Small intestine (tissue), 7 donors: ENCODE data around the gene LONRF2. TPM values are rescaled to one million over a fixed set of nuclear protein-coding genes. Genes with fewer than 3 reads are reported as not detected.
"Not testable (repeated sequence)": the region's sequence is repeated elsewhere in the genome, so short reads cannot be mapped to it uniquely, and the experiment has no call there.

Experiments
- DNase-seq, 2 donors: peaks; one replicate each; pipeline versions ENCODE4 v3.0.0 to v3.0.0-alpha.2; 2013
- FAIRE-seq: peaks from 2 replicates; lab custom pipeline; 2012; peaks lifted over from hg19 to GRCh38; lab: Jason Lieb, UNC
- H3K27ac ChIP-seq, 3 donors: one replicate each; pipeline ENCODE4 v1.5.1; 2013; ENCODE audit warnings: low read length in 2 of 3, mild to moderate bottlenecking in 2 of 3, control low read depth in 1 of 3, inconsistent platforms in 1 of 3, low read depth in 1 of 3, moderate library complexity in 1 of 3
- H3K27me3 ChIP-seq, 3 donors: one replicate each; pipeline ENCODE4 v1.6.1; 2013; ENCODE audit warnings: low read length in 3 of 3, inconsistent platforms in 1 of 3; ENCODE audit not compliant: control insufficient read depth in 3 of 3, insufficient read depth in 3 of 3
- H3K36me3 ChIP-seq, 3 donors: one replicate each; pipeline ENCODE4 v1.6.1; 2013; ENCODE audit warnings: low read length in 3 of 3, inconsistent platforms in 1 of 3, low read depth in 1 of 3, mild to moderate bottlenecking in 1 of 3, moderate library complexity in 1 of 3; ENCODE audit not compliant: control insufficient read depth in 3 of 3, insufficient read depth in 2 of 3
- H3K4me1 ChIP-seq, 3 donors: one replicate each; pipeline ENCODE4 v1.6.1; 2013; ENCODE audit warnings: low read length in 2 of 3, inconsistent platforms in 1 of 3, low read depth in 1 of 3, mild to moderate bottlenecking in 1 of 3, moderate library complexity in 1 of 3; ENCODE audit not compliant: control insufficient read depth in 3 of 3, insufficient read depth in 2 of 3
- H3K4me3 ChIP-seq, 3 donors: one replicate each; pipeline ENCODE4 v1.5.1; 2013; ENCODE audit warnings: low read length in 3 of 3, control low read depth in 1 of 3, inconsistent platforms in 1 of 3, low read depth in 1 of 3, mild to moderate bottlenecking in 1 of 3, moderate library complexity in 1 of 3
- H3K9me3 ChIP-seq, 2 donors: one replicate each; pipeline ENCODE4 v1.6.1; 2013; ENCODE audit warnings: low read depth in 1 of 2, low read length in 1 of 2; ENCODE audit not compliant: control insufficient read depth in 2 of 2, insufficient read depth in 1 of 2
- WGBS, 3 donors: extraction: QIAGEN DNeasy Blood & Tissue Kit; methylation state at CpG; one replicate each; pipeline ENCODE4 v1.1.7; 2013; 5-methylcytosine and 5-hydroxymethylcytosine counted together
- polyA plus RNA-seq, 4 donors: library from polyadenylated mRNA; stranded (reverse) in 3 of 4; unstranded in 1 of 4; fragments of 200-250 nt in 3 of 4; fragments of 120-200 nt in 1 of 4; gene quantifications; one replicate each; pipeline versions ENCODE4 v1.2.1 to v1.2.3, GENCODE V29; 2013
- donor health status: healthy with polysubstance abuse.
- donor health status: control.
- donor health status: control.
- donor health status: Bipolar disorder and iron deficiency.
- donor health status: healthy.

Gene LONRF2
- polyA plus RNA-seq, 4 donors, result under 0.01 to 1.5 (median 0.43) TPM; not detected in 1

DNA sequence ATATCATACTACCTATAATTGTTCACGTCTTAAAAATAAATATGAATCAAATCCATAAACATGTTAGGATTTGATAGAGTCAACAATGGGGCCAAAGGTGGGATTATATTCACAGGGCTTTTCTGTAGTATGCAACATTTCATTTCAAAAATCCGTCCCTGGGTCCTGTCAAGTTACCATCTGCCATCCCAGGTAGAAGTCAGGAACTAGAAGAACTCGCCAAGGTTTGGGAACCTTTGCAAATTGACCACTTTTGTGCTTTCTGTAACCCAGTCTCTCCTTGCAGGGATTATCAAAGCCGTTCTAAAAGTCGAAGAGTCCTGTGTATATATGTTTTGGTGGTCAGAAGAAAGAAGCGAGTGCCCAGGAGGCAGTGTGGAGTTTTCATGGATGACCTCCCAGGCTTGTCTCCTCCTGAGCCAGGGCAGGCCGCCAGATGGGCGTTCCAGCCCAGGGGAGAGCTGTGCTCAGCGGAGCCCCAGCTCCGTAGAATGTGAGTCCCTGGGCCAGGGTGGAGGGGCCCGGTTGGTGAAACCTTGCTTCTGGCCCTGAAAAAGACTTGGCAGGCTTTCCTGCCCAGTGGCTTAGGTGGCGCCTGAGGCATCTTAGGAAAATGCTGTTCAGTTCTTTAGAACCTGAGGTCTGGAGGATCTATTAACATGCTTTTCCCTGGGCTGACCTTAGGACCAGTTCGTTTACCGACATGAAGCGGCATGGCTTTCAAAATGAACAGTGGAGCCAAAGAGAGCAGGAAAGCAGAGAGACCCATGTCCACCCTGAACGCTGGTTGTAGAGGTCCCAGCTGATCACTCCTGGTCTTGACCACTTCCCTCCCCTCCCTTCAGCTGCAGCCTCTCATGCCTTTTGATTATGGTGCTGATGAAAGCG, 69.2 kb downstream of the LONRF2 start:
- Histone ChIP-seq H3K9me3 (no peaks in the 10 kb centered on the region), H3K36me3 (no peaks in the 10 kb centered on the region), H3K4me3 (no peak overlapping the region), H3K4me1 (no peaks in the 10 kb centered on the region), H3K27ac (no peak overlapping the region), H3K27me3 (no peaks in the 10 kb centered on the region)
- DNase-seq, result no peak
- whole genome bisulfite sequencing, 3 donors, result 78 to 86% (median 83%) methylated on average over 17 of the region's 17 CpGs
- no peak for FAIRE-seq

DNA sequence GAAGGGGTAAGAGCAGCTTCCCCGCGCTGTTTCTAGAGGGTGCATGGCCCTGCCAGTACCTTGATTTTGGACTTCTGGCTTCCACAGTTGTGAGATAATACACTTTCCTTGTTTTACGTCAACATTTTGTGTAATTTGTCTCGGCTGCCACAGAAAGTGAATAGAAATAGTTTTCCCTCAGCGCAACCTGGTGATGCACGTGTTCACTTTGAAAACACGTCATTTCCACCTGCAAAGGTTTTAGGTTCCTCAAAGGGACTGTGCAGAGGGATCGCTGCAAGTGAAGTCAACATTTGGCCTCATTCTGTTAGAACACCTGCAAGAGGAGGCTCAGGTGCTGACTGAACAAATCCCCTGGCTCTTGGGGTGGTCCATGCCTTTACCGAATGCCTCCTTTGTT, 71.7 kb downstream of the LONRF2 start:
- 87 to 94% (median 88%) methylated on average over 9 of the region's 9 CpGs for WGBS, 3 donors
- Histone ChIP-seq H3K9me3 (no peaks in the 10 kb centered on the region), H3K4me1 (no peaks in the 10 kb centered on the region), H3K4me3 (no peak overlapping the region), H3K36me3 (no peaks in the 10 kb centered on the region), H3K27me3 (peaks cover 0 to 1% (median 0%) of the 10 kb centered on the region in 3 donors), H3K27ac (no peak overlapping the region)
- FAIRE-seq (no peak), DNase-seq (no peak)

DNA sequence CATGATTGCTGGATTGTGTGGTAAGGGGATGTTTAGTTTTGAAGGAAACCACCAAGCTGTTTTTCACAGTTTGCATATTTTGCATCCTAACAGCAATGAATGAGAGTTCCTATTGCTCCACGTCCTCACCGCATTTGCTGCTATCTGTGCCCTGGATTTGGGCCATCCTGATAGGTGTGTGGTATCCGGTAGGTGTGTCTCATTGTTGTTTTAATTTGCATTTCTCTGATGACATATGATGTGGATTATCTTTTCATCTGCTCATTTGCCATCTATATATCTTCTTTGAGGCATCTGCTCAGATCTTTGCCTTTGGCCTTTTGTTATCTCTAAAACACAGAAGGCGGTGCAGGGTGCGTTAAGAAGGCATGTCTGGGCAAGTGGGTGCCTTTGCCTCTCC, 73.3 kb downstream of the LONRF2 start:
- Histone ChIP-seq H3K9me3 (no peaks in the 10 kb centered on the region), H3K27ac (no peak overlapping the region), H3K36me3 (no peaks in the 10 kb centered on the region), H3K4me1 (no peaks in the 10 kb centered on the region), H3K27me3 (peaks cover 0 to 1% (median 0%) of the 10 kb centered on the region in 3 donors), H3K4me3 (no peak overlapping the region)
- FAIRE-seq, result no peak
- no peak for DNase-seq
- 49 to 78% (median 70%) methylated on average over 5 of the region's 5 CpGs for WGBS, 3 donors

DNA sequence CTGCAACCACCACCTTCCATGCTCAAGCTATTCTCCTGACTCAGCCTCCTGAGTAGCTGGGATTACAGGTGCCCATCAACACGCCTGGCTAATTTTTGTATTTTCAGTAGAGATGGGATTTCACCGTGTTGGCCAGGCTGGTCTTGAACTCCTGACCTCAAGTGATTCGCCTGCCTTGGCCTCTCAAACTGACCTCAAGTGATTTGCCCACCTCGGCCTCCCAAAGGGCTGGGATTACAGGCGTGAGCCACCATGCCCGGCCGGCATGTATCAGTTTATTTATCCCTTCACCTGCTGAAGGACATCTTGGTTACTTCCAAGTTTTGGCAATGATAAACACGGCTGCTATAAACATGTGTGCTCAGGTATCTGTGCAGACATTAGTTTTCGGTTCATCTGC, 73.7 kb downstream of the LONRF2 start:
- H3K4me1 ChIP-seq, H3K27ac ChIP-seq, FAIRE-seq, H3K4me3 ChIP-seq, DNase-seq, H3K9me3 ChIP-seq, H3K27me3 ChIP-seq, H3K36me3 ChIP-seq: not testable (repeated sequence)
- 81 to 89% (median 88%) methylated on average over 9 of the region's 9 CpGs for WGBS, 3 donors

DNA sequence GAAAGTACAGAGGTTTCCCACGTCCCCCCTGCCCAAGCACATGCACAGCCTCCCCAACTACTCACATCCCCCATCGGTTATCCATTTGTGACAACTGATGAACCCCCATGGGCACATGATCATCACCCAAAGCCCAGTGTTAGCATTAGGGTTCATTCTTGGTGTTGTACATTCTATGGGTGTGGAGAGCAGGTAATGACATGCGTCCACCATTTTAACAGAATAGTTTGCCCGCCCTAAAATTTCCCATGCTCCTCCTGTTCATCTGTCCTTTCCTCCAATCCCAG, 74.3 kb downstream of the LONRF2 start:
- peaks cover 0 to 1% (median 0%) of the 10 kb centered on the region in 3 donors for H3K27me3 ChIP-seq
- no peaks in the 10 kb centered on the region for H3K9me3 ChIP-seq
- no peaks in the 10 kb centered on the region for H3K4me1 ChIP-seq
- 75 to 80% (median 76%) methylated on average over 4 of the region's 4 CpGs for WGBS, 3 donors
- DNase-seq (no peak), FAIRE-seq (no peak)
- no peaks in the 10 kb centered on the region for H3K36me3 ChIP-seq
- H3K4me3 ChIP-seq, result no peak overlapping the region
- no peak overlapping the region for H3K27ac ChIP-seq

DNA sequence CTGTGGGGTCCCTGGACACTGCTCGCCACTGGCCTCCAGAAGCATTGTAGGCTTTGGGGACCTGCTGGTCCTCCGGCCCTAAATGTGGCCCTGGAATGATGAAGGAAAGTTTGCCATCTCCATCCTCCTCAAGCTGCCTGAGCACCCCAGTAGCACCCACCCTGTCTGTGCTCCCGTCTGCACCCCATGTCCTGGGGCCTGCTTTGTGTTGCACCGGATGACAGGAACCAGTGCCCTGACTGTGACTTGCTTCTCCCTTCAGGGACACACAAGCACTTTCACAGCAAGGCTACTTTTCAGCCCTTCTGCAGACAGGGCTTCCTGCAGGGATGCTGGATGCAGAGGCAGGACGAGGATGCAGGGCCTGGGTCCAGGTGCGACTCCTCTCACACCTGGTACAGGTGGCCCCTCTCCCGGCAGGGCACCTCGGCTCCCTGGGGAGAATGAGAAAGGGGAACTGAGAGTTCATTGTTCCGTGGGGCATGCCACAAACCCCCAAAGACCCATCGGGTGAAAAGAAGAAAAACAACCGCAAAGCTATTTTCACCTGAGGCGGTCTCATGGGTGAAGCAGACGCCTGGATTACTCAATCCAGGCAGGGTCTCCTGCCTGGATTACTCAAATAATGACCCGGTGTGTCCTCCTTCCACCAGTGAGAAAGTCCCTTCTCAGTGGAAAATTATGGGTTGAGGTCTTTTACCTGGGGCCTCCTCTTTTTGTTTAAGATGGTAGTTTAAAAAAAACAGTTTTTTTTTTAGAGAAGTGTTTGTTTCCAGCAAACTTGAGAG, 74.9 kb downstream of the LONRF2 start:
- WGBS, 3 donors, result 66 to 77% (median 73%) methylated on average over 14 of the region's 14 CpGs
- Histone ChIP-seq H3K4me1 (no peaks in the 10 kb centered on the region), H3K27ac (no peak overlapping the region), H3K27me3 (peaks cover 0 to 1% (median 0%) of the 10 kb centered on the region in 3 donors), H3K36me3 (no peaks in the 10 kb centered on the region), H3K4me3 (no peak overlapping the region), H3K9me3 (no peaks in the 10 kb centered on the region)
- FAIRE-seq (no peak), DNase-seq (no peak)

DNA sequence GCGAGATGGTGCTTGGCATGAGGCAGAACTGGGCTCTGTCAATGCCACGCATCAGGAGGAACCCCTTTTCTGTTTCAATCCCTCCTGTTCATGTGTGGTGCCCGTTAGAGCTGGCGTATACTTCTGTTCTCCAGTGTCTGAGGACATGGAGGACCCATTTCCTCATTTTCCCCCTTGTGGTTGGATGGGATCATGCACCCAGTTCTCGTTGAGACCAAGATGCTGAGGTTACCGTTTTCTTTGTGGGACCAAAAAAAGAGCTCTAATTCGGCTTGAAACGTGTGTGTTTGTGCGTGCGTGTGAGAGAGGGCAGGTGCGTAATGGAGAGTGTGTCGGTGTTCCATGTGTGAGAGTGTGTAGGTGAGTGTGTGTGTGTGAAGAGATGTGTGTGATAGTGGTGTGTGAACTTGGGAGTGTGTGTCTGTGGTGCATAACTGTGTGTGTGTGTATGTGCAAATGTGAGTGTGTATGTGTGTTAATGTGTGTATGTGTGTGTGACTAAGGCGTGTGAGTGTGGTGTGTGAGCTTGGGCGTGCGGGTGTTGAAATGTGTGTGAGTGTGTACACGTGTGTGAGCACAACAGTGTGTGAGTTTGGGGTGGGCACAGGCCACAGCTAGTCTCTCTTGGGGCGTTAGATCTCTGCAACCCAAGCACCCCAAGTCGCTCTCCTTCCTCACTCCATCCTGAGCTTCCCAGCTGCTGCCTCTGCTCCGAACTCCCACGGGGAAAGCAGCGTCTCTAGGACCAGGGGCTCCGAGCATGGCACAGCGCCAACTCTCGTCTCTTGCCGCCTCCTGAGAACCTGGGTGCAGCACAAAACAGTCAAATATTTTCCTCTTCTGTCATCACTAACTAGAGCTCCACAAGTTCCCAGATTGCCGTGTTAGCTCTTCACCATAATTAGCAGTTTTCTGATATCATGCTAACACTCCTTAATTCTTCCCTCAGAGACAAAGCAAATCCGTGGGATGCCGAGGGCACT, 75.8 kb downstream of the LONRF2 start:
- Histone ChIP-seq H3K9me3 (no peaks in the 10 kb centered on the region), H3K4me1 (no peaks in the 10 kb centered on the region), H3K27me3 (peaks cover 0 to 1% (median 0%) of the 10 kb centered on the region in 3 donors), H3K27ac (no peak overlapping the region), H3K36me3 (no peaks in the 10 kb centered on the region), H3K4me3 (no peak overlapping the region)
- peak; percentile 19 to 23 for DNase-seq
- 72 to 76% (median 74%) methylated on average over 28 of the region's 28 CpGs for WGBS, 3 donors
- no peak for FAIRE-seq

DNA sequence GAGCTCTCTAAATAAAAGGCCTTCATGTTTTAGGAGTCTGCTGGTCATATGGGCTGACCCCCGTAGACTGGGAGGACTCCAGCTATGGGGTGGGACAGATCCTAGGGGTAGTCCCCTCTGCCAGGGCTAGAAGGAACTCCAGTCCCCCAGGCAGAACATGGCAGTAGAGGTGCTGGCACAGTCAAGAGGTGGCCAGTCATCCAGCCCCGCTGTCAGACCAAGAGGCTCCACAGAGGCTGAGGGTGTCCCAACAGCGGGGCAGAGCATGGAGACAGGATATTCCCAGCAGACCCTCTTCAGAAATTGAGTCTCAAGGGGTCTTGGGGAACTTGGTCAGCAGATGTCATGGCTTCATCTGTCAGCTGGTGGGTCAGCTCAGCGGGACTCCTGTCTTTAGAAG, 76.6 kb downstream of the LONRF2 start:
- no peak for DNase-seq

More for the DNA sequence above, 76.6 kb downstream of the LONRF2 start:
- H3K27me3 ChIP-seq, result peaks cover 0 to 1% (median 0%) of the 10 kb centered on the region in 3 donors
- H3K27ac ChIP-seq, result no peak overlapping the region
- H3K4me3 ChIP-seq, result no peak overlapping the region
- no peak for FAIRE-seq
- WGBS, 3 donors, result 88 to 94% (median 93%) methylated on average over 4 of the region's 4 CpGs
- no peaks in the 10 kb centered on the region for H3K9me3 ChIP-seq
- no peaks in the 10 kb centered on the region for H3K4me1 ChIP-seq
- no peaks in the 10 kb centered on the region for H3K36me3 ChIP-seq
